DOHH2 (cell line): Measurements from ENCODE around the gene PIM3.

ENCODE experiments used
- EZH2phosphoT487 ChIP-seq: fragments of 200-600 bp; sonication (generic); IDR thresholded peaks from 2 replicates; pipeline ENCODE4 v1.6.1; 2017; ENCODE audit warnings: borderline replicate concordance, mild to moderate bottlenecking, antibody characterized with exemption, low read length, moderate library complexity, mixed read lengths
- TF ChIP-seq, protein P1 (sequence below): fragments of 200-600 bp; sonication (generic); IDR thresholded peaks from one replicate; pipeline ENCODE4 v1.5.1; 2014; ENCODE audit warnings: antibody characterized with exemption, mild to moderate bottlenecking, low read depth, low read length; ENCODE audit not compliant: poor library complexity, severe bottlenecking

DNA sequence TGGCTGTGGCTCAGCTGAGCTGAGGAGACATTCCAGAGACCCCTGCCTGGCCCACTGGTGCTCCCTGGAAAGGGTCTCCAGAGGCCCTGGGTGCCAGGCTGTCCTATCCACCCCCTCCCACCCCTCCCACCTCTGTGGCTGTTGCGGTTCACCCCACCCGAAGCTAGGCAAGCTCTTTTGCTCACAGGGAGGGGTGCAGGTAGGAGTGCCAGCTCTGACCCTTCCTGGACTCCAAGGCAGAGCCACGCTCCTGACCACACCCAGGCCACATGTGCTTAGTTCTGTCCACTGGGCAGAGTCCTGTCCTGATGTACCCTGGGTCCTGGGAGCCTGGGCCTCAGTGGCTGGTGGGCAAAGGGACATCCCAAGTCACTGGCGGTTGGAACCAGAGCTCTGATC lies 35.5 kb downstream of the PIM3 start:
- TF ChIP-seq, protein P1, sequence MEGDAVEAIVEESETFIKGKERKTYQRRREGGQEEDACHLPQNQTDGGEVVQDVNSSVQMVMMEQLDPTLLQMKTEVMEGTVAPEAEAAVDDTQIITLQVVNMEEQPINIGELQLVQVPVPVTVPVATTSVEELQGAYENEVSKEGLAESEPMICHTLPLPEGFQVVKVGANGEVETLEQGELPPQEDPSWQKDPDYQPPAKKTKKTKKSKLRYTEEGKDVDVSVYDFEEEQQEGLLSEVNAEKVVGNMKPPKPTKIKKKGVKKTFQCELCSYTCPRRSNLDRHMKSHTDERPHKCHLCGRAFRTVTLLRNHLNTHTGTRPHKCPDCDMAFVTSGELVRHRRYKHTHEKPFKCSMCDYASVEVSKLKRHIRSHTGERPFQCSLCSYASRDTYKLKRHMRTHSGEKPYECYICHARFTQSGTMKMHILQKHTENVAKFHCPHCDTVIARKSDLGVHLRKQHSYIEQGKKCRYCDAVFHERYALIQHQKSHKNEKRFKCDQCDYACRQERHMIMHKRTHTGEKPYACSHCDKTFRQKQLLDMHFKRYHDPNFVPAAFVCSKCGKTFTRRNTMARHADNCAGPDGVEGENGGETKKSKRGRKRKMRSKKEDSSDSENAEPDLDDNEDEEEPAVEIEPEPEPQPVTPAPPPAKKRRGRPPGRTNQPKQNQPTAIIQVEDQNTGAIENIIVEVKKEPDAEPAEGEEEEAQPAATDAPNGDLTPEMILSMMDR = no peak
- no peak for TF ChIP-seq EZH2phosphoT487
